ENCODE measurements around the gene ROMO1. TPM values are rescaled to one million over a fixed set of nuclear protein-coding genes. Genes with fewer than 3 reads are reported as not detected.
"Not testable (repeated sequence)": the region's sequence is repeated elsewhere in the genome, so short reads cannot be mapped to it uniquely, and the experiment has no call there.

ROMO1 gene
- total RNA-seq, 2 experiments from 2014 or later = 32.9 to 35.8 TPM

GRCh38 chr20:35681960-35682359, 17.2 kb upstream of the ROMO1 start:
- POLR2A ChIA-PET = no interaction called here
- no peak for TF ChIP-seq CTCF (IDR thresholded peaks at IDR 0.05)
- ATAC-seq (ENCODE audit: poor library complexity) = no peak

GRCh38 chr20:35685368-35685767, 13.8 kb upstream of the ROMO1 start:
- H3K27me3 Mint-ChIP-seq; H3K4me3 ChIP-seq (ENCODE audit: low read length); H3K27me3 ChIP-seq (ENCODE audit: control insufficient read depth in 1 of 2, insufficient read depth in 2 of 2, low read length in 2 of 2); H3K4me3 Mint-ChIP-seq; ATAC-seq (ENCODE audit: poor library complexity); H3K4me1 ChIP-seq (ENCODE audit: insufficient read depth, low read length); H3K4me1 Mint-ChIP-seq (ENCODE audit: low read depth); intact Hi-C loops (cut with DNase I, micrococcal nuclease); H3K27ac ChIP-seq (ENCODE audit: low read depth in 1 of 2, low read length in 2 of 2); H3K9me3 Mint-ChIP-seq; H3K9me3 ChIP-seq (ENCODE audit: control insufficient read depth in 1 of 2, insufficient read depth in 1 of 2, low read length in 2 of 2); POLR2A ChIA-PET; CTCF ChIA-PET; H3K27ac Mint-ChIP-seq: not testable (repeated sequence)
- peaks cover 61% of the 10 kb centered on the region for H3K36me3 Mint-ChIP-seq (ENCODE audit: low read depth)
- peak in 1 of 14 experiments; percentile 4 for DNase-seq
- peaks cover 42% of the 10 kb centered on the region for H3K36me3 ChIP-seq (ENCODE audit: insufficient read depth, low read length)

More at GRCh38 chr20:35681960-35682359, 17.2 kb upstream of the ROMO1 start:
- Histone ChIP-seq H3K27ac (ENCODE audit: low read depth in 1 of 2, low read length in 2 of 2) (no peak overlapping the region), H3K9me3 (ENCODE audit: control insufficient read depth in 1 of 2, insufficient read depth in 1 of 2, low read length in 2 of 2) (no peaks in the 10 kb centered on the region), H3K4me1 (ENCODE audit: insufficient read depth, low read length) (no peaks in the 10 kb centered on the region), H3K4me3 (ENCODE audit: low read length) (no peak overlapping the region), H3K36me3 (ENCODE audit: insufficient read depth, low read length) (peaks cover 34% of the 10 kb centered on the region), H3K27me3 (ENCODE audit: control insufficient read depth in 1 of 2, insufficient read depth in 2 of 2, low read length in 2 of 2) (no peaks in the 10 kb centered on the region)
- Mint-ChIP-seq H3K27me3 (no peaks in the 10 kb centered on the region), H3K9me3 (no peaks in the 10 kb centered on the region), H3K27ac (no peak overlapping the region), H3K4me3 (no peak overlapping the region), H3K4me1 (ENCODE audit: low read depth) (no peaks in the 10 kb centered on the region), H3K36me3 (ENCODE audit: low read depth) (peaks cover 56% of the 10 kb centered on the region)
- no peak for DNase-seq
- CTCF ChIA-PET = no interaction called here
- intact Hi-C loops (cut with DNase I, micrococcal nuclease) = no loop called here

GRCh38 chr20:35686872-35687271, 12.3 kb upstream of the ROMO1 start:
- H3K27me3 ChIP-seq (ENCODE audit: control insufficient read depth in 1 of 2, insufficient read depth in 2 of 2, low read length in 2 of 2); H3K27ac ChIP-seq (ENCODE audit: low read depth in 1 of 2, low read length in 2 of 2); H3K4me3 ChIP-seq (ENCODE audit: low read length); H3K4me3 Mint-ChIP-seq; H3K9me3 Mint-ChIP-seq; H3K27me3 Mint-ChIP-seq; H3K4me1 ChIP-seq (ENCODE audit: insufficient read depth, low read length); ATAC-seq (ENCODE audit: poor library complexity); intact Hi-C loops (cut with DNase I, micrococcal nuclease); CTCF ChIA-PET; H3K4me1 Mint-ChIP-seq (ENCODE audit: low read depth); H3K27ac Mint-ChIP-seq; H3K9me3 ChIP-seq (ENCODE audit: control insufficient read depth in 1 of 2, insufficient read depth in 1 of 2, low read length in 2 of 2); POLR2A ChIA-PET: not testable (repeated sequence)
- DNase-seq = peak in 1 of 14 experiments; percentile 24
- peaks cover 52% of the 10 kb centered on the region for H3K36me3 Mint-ChIP-seq (ENCODE audit: low read depth)
- peaks cover 47% of the 10 kb centered on the region for H3K36me3 ChIP-seq (ENCODE audit: insufficient read depth, low read length)

- Mint-ChIP-seq H3K27me3 (no peaks in the 10 kb centered on the region), H3K4me1 (ENCODE audit: low read depth) (no peaks in the 10 kb centered on the region), H3K27ac (no peak overlapping the region), H3K36me3 (ENCODE audit: low read depth) (peaks cover 58% of the 10 kb centered on the region), H3K9me3 (no peaks in the 10 kb centered on the region), H3K4me3 (no peak overlapping the region)
- CTCF ChIA-PET = interaction anchor here (0.6 to 1.6 kb wide), 2 partner anchors 9 to 544 kb away, joined by 3 to 4 read pairs; partner anchors contain the start of genes NFS1 and ROMO1
- TF ChIP-seq CTCF (IDR thresholded peaks at IDR 0.05) = no peak
- peak in 1 of 14 experiments; percentile 2 for DNase-seq
- no peak for ATAC-seq (ENCODE audit: poor library complexity)
- H3K4me3 ChIP-seq (ENCODE audit: low read length) = no peak overlapping the region
- H3K4me1 ChIP-seq (ENCODE audit: insufficient read depth, low read length) = no peaks in the 10 kb centered on the region
- no peaks in the 10 kb centered on the region for H3K9me3 ChIP-seq (ENCODE audit: control insufficient read depth in 1 of 2, insufficient read depth in 1 of 2, low read length in 2 of 2)
- POLR2A ChIA-PET = no interaction called here
- no peaks in the 10 kb centered on the region for H3K27me3 ChIP-seq (ENCODE audit: control insufficient read depth in 1 of 2, insufficient read depth in 2 of 2, low read length in 2 of 2)
- no peak overlapping the region for H3K27ac ChIP-seq (ENCODE audit: low read depth in 1 of 2, low read length in 2 of 2)
- peaks cover 58% of the 10 kb centered on the region for H3K36me3 ChIP-seq (ENCODE audit: insufficient read depth, low read length)
- intact Hi-C loops (cut with DNase I, micrococcal nuclease) = loop anchor here in 1 of 2 experiments (10.0 kb wide), 2 partner anchors 225 to 265 kb away; partner anchors contain the start of gene SCAND1
These were observed 8.9 kb upstream of the ROMO1 start for GRCh38 chr20:35690265-35690664.

Measured in CD4-positive, alpha-beta T cell (primary cell).